OCI-LY3 (cell line): ENCODE measurements around the gene HDAC7.

Experiments
- EZH2phosphoT487 ChIP-seq: fragments of 200-600 bp; shearing (Covaris generic); IDR thresholded peaks from 2 replicates; pipeline ENCODE4 v1.6.1; 2018; ENCODE audit warnings: antibody characterized with exemption, mixed run types, low read depth
- TF ChIP-seq, protein P1 (sequence below): fragments of 200-600, 300-600 bp; sonication (generic); IDR thresholded peaks from 2 replicates; pipeline ENCODE4 v1.5.1; 2014; ENCODE audit warnings: antibody characterized with exemption, low read length, low read depth

DNA sequence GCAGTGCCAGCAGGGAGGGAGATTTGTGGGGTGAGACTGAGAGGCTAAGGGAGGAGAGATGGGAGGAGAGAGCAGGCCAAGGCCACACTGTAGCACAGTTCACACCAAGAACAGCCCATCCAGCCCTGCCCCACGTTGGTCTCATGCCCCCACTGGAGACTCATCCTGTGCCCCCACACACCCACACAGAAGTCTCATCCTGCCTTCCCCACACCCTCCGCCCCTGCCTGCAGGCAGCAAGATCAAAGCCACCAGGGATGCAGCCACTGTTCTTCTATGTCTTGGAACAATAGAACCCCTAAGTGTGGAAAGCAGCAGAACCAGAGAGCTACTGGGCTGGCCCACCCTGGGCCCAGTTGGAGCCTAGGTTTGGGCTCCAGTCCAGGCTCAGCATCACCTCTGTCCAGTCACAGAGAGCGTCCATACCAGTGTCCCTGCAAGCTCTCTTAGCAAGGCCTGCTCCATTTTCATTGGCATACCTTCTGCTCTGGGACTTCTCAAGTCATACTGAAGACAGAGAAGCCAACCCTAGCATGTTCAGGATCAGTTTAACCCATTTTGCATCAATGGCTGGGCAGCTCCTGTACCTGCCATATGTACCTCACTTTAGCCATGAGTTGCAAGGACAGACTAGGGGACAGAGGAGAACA lies 31.7 kb upstream of the HDAC7 start:
- TF ChIP-seq, protein P1, sequence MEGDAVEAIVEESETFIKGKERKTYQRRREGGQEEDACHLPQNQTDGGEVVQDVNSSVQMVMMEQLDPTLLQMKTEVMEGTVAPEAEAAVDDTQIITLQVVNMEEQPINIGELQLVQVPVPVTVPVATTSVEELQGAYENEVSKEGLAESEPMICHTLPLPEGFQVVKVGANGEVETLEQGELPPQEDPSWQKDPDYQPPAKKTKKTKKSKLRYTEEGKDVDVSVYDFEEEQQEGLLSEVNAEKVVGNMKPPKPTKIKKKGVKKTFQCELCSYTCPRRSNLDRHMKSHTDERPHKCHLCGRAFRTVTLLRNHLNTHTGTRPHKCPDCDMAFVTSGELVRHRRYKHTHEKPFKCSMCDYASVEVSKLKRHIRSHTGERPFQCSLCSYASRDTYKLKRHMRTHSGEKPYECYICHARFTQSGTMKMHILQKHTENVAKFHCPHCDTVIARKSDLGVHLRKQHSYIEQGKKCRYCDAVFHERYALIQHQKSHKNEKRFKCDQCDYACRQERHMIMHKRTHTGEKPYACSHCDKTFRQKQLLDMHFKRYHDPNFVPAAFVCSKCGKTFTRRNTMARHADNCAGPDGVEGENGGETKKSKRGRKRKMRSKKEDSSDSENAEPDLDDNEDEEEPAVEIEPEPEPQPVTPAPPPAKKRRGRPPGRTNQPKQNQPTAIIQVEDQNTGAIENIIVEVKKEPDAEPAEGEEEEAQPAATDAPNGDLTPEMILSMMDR, result no peak
- no peak for TF ChIP-seq EZH2phosphoT487
